Head of caudate nucleus (tissue), 42 donors: Measurements from ENCODE around the gene POC5.
A peak's percentile ranks its signal among the peaks of the same experiment; 100 is the strongest.
"Not testable (repeated sequence)": the region's sequence is repeated elsewhere in the genome, so short reads cannot be mapped to it uniquely, and the experiment has no call there.

ENCODE experiments used
- DNase-seq, 42 donors: peaks; one replicate each; pipeline versions ENCODE4 v3.0.0 to v3.0.0-alpha.2; 2020 to 2021; ENCODE audit warnings: mixed read lengths in 7 of 42
- intact Hi-C: fragments of 100-400 bp; cut with DNase I; formaldehyde crosslinking; loops from one replicate; pipeline ENCODE4 v1.15.0; 2022

POC5 gene

GRCh38 chr5:75710637-75711036 lies 6.6 kb downstream of the POC5 start:
- intact Hi-C loops: no loop called here
- DNase-seq: no peak

- DNase-seq: no peak
- intact Hi-C loops: no loop called here
Measured at GRCh38 chr5:75707911-75708509, 9.2 kb downstream of the POC5 start.

- intact Hi-C loops: no loop called here
- no peak for DNase-seq
Measured at GRCh38 chr5:75706775-75707174, 10.5 kb downstream of the POC5 start.

GRCh38 chr5:75706016-75706415 lies 11.2 kb downstream of the POC5 start:
- intact Hi-C loops: no loop called here
- no peak for DNase-seq

GRCh38 chr5:75701856-75702255 lies 15.4 kb downstream of the POC5 start:
- no peak for DNase-seq
- intact Hi-C loops: no loop called here

- intact Hi-C loops, DNase-seq: not testable (repeated sequence)
Measured at GRCh38 chr5:75695472-75696351, 21.5 kb downstream of the POC5 start.

GRCh38 chr5:75694781-75695180 lies 22.5 kb downstream of the POC5 start:
- intact Hi-C loops: no loop called here
- no peak for DNase-seq

GRCh38 chr5:75690669-75691068 lies 26.6 kb downstream of the POC5 start:
- no peak for DNase-seq
- intact Hi-C loops: no loop called here

- no peak for DNase-seq
- intact Hi-C loops: no loop called here
Measured at GRCh38 chr5:75686480-75686879, 30.8 kb downstream of the POC5 start.

GRCh38 chr5:75685141-75685540 lies 32.1 kb downstream of the POC5 start:
- intact Hi-C loops: no loop called here
- no peak for DNase-seq

GRCh38 chr5:75681125-75681830 lies 36.0 kb downstream of the POC5 start:
- intact Hi-C loops: no loop called here
- no peak for DNase-seq

- intact Hi-C loops: loop anchor here (10.0 kb wide), 1 partner anchor 443 kb away; the partner anchor contains the start of gene ANKRD31
- DNase-seq: no peak
Measured at GRCh38 chr5:75678155-75678554, 39.1 kb downstream of the POC5 start.

GRCh38 chr5:75677607-75678006 lies 39.6 kb downstream of the POC5 start:
- intact Hi-C loops: loop anchor here (10.0 kb wide), 1 partner anchor 443 kb away; the partner anchor contains the start of gene ANKRD31
- no peak for DNase-seq

GRCh38 chr5:75675783-75676182 lies 41.5 kb downstream of the POC5 start:
- intact Hi-C loops: loop anchor here (10.0 kb wide), 1 partner anchor 441 kb away; the partner anchor contains the start of gene ANKRD31
- DNase-seq: no peak

- intact Hi-C loops: loop anchor here (10.0 kb wide), 1 partner anchor 438 kb away; the partner anchor contains the start of gene ANKRD31
- no peak for DNase-seq
Measured at GRCh38 chr5:75672616-75673015, 44.6 kb downstream of the POC5 start.

- DNase-seq: no peak
- intact Hi-C loops: loop anchor here (10.0 kb wide), 1 partner anchor 437 kb away; the partner anchor contains the start of gene ANKRD31
Measured at GRCh38 chr5:75671506-75671905, 45.7 kb downstream of the POC5 start.

- no peak for DNase-seq
- intact Hi-C loops: loop anchor here (10.0 kb wide), 1 partner anchor 436 kb away; the partner anchor contains the start of gene ANKRD31
Measured at GRCh38 chr5:75670577-75670976, 46.7 kb downstream of the POC5 start.

GRCh38 chr5:75668977-75669689 lies 48.1 kb downstream of the POC5 start:
- intact Hi-C loops: no loop called here
- peak in 1 of 42 donors; percentile 33 for DNase-seq

- intact Hi-C loops: no loop called here
- DNase-seq: no peak
Measured at GRCh38 chr5:75668445-75668844, 48.8 kb downstream of the POC5 start.
